Cerebellar nuclear complex (tissue), 1 donor: ENCODE results near the gene ACVR2A.

ENCODE experiments used
- DNase-seq, 2 experiments: peaks; one replicate each; lab custom pipeline; 2025; lab: John Stamatoyannopoulos, UW

Gene ACVR2A

DNA sequence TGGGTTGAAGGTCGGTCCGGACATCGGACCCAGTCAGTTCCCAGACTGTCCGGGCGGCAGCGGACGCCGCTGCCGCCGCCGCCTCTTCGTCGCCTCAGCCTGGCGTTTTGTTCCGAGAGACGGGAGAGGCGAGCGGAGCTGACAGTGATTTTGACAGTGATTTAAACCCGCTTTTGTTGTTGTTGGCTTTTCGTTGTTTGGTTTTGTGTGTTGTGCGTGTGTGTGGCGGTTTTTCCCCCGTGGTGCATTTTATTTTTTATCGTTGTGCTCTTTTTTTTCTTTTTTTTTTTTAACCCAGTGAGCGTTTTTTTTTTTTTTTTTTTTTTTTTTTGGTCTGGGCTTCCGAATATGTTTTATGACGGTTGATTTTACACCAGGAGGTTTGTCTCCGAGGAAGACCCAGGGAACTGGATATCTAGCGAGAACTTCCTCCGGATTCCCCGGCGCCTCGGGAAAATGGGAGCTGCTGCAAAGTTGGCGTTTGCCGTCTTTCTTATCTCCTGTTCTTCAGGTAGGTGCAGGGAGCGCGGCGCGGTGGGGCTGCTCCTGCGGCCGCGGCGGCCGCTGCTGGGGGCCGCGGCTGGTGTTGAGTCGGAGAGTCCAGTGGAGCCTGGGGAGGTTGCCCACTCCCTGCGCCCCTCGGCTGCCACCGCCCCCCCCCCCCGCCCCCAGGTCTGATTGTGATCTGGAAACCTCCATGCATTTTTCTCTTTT is at the start of gene ACVR2A:
TSS of gene ACVR2A (plus strand) at position 333 of the 714 bp plus-strand sequence. CDS start at position 457, 124 bp downstream.
- no peak for DNase-seq

DNA sequence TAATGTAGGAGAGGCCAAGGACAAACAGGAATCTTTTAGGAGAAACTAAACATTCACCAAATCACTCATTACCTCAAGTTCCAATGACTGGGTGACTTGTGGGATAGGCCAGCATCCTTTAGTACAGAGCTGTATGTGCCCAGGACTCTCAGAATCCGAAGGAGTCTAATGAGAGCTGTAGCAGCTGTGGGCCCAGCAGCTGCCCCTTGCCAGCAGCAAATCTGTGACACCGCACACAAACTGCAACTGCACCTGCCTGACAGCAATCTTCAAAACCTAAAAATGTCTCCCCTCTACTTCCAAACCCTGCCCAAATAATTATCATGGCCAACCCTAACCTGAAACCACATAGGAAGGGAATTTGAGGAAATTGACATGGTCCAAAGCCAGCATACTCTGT is 44.5 kb upstream of the ACVR2A start:
- DNase-seq = no peak

DNA sequence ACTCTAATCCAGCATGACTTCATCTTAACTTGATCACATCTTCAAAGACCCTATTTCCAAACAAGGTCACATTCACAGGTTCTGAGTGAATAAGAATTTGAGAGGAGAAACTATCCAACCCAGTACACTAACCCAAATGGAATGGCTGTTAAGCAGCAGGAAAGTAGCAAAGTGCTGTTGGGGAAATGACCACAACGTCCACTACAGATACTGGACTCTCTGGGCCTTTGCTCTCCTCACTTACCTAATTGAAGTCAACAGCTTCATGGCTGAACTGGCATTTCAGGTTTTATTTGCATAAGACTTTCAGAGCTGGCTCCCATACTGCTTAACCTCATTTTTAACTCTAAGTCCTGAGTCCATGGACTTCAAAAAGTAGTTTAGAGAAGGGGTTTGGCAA is 38.0 kb upstream of the ACVR2A start:
- DNase-seq = no peak

DNA sequence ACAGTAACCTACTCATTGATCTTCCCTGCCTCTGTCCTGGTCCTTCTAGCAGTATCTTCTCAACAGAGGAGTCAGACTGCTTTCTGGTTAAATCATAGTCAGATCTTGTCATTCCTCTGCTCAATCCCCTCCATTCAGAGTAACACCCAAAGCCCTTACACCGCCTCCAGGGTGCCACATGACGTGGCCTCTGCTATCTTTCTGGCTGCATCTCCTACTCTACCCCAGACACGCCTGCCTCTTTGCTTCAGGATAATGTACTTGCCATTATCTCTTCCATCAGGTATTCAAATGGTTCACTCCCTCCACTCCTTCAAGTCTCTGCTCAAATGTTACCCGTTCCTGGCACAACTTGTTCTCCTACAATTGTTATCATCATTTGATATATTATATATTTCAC is 36.3 kb upstream of the ACVR2A start:
- no peak for DNase-seq

DNA sequence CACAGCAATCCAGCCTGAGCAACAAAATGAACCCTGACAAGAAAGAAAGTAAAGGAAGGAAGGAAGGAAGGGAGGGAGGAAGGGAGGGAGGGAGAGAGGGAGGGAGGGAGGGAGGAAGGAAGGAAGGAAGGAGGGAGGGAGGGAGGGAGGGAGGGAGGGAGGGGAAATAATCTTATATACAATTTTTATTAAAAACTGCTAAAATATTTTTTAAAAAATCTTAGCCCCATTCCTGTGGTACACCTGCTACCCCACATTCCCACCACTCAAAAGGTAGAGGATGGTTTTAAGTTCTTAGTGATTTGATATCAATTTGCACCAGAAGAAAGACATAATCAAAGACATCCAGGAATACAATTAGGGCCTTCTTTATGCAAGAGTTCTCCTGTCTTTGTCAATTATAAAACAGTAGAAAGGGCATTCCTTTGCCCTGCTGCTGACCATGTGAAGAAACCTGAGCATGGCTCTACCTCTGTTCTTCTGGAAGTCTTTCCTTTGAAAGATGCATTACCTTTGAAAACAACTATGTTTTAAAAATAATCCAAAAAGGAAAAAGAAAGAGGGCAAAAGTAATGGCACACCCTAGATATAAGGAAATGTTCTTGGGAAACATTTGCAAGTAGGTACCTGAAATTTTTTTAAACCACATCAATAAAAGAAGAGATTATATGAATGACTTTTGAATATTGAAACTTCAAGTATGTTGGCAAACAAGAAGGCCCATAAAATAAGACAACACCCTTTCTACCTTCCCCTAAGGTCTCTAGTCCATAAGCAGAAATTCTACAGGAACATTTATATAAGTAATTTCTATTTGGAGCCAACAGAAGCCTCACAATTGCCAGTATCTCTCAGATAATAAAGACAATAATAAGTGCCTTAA is 33.7 kb upstream of the ACVR2A start:
- DNase-seq = no peak

DNA sequence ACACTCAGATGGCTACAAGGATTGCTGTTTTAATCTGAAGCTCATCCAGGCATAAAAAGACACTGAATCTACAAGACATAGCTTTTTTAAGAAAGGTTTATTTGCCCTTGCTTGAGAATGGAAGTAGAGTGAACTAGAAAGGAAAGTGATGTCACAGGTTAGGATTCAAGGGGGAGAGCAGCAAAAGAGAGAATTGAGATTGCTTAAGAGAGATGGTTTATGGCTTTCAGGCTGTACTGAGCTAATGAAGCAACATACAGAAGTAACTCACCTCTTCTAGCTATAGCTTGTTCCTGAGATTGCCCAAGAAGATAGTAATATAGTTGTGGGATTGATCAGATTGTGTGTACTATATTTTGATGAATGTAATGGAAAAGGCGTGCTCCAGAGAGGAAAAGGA is 26.1 kb upstream of the ACVR2A start:
- no peak for DNase-seq

- no peak for DNase-seq
These were observed 20.2 kb upstream of the ACVR2A start for GRCh38 chr2:147824620-147825019.

- DNase-seq = no peak
These were observed 18.3 kb upstream of the ACVR2A start for GRCh38 chr2:147826278-147827087.

GRCh38 chr2:147827088-147827375 is 17.8 kb upstream of the ACVR2A start:
- DNase-seq = no peak

GRCh38 chr2:147829106-147829505 is 15.7 kb upstream of the ACVR2A start:
- DNase-seq = no peak

- no peak for DNase-seq
These were observed 8.7 kb upstream of the ACVR2A start for GRCh38 chr2:147836099-147836498.

DNA sequence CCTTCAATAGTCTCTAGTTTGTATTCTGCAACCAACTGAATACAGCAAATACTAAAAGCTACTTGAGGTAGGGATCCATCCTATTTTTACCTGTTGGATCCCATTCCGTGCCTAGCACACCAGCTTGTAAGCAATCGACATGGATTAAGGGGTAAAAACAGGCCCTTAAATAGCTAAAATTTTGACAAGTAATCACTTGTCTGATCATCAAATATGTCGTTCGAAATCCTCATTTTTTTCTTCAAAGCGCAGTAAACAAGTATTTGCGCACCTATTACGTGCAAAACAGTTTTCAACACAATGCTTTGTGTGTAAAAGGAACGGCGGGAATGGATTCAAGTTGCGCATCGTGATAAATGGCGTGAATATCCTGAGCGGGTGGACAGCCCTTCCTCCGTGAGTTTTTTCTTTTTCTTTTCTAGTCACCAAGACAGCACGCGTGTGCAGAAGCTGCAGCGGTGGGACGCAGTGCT is 1.4 kb upstream of the ACVR2A start:
- DNase-seq = no peak

GRCh38 chr2:147843864-147844696 is 749 bp upstream of the ACVR2A start:
- DNase-seq = peak in 1 of 2 experiments; percentile 47

- no peak for DNase-seq
These were observed 662 bp downstream of the ACVR2A start for GRCh38 chr2:147845411-147845971.

GRCh38 chr2:147846412-147847081 is 1.7 kb downstream of the ACVR2A start:
- no peak for DNase-seq

DNA sequence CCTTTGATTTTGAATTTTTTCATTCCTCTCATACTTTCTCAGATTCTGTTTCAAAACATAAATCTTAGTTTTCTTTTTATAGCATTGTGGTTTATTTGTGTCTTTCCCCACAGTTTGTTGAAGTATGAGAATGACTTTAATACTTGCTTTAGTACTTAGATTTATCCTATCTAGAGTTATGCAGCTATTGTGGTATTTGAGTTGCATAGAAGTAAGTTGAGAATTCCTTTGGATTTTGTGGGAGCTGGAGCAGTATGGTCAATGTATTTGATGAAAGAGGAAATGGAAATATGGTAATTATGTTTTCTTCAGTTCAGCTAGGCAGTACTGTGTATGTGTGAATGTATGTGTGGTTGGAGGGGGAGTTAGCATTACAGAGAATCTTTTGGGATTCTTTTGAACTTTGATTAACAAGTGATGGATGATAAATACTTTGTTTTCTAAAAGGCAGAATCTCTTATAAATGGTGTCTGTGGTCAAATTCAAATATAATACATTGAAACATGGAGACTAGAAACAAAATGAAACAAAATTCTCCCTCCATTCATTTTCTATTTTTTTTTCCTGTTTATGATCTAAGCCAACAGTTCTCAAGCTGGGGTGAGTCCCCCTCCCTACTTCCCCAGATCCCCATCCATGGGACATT is 3.0 kb downstream of the ACVR2A start:
- DNase-seq = no peak

DNA sequence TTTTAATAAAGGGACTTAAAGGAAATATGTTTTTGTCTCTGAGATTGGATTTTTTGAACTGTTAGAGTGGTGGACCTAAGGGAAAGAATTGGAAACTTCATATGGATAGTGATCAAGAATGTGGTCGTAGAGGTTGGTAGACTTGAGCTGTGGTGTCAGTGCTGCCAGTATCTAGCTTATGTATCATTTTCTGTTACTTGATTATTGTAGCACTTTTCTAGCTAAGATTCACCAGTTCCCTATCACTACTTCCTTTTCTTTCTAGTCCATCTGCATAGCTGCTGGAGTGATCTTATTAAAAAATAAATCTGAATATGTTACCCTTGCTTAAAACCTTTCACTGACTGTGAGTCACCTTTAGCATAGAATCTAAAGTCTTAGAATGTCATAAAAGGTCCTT is 6.0 kb downstream of the ACVR2A start:
- DNase-seq = no peak

DNA sequence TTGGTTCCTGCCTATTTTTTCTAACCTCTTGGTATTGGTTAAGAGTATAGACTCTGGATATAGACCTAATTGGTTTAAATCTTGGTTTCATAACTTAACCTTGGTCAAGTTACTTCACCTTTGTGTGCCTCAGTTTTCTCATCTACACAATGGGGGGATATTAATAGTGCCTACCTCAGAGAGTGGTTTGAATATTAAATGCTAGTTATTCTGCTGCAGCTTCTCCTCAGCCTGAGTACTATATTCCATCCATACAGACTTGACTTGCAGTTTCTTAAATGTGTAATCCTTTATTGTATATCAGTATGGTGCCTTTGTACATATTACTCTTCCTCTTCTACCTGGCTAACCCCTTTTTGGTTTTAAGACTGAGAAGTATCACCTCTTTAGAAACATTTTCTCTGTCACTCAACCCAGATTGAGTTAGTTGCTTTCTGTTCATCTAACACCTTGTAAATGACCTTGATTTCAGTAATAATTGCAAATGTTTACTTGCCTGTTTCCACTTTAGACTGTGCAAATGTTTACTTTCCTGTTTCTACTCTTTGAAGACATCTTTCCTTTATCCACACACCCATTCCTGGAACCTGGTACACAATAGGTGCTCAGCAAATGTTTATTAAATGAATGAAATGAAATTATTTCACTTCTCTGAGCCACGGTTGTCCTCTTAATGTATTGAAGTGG is 6.6 kb downstream of the ACVR2A start:
- DNase-seq = no peak

DNA sequence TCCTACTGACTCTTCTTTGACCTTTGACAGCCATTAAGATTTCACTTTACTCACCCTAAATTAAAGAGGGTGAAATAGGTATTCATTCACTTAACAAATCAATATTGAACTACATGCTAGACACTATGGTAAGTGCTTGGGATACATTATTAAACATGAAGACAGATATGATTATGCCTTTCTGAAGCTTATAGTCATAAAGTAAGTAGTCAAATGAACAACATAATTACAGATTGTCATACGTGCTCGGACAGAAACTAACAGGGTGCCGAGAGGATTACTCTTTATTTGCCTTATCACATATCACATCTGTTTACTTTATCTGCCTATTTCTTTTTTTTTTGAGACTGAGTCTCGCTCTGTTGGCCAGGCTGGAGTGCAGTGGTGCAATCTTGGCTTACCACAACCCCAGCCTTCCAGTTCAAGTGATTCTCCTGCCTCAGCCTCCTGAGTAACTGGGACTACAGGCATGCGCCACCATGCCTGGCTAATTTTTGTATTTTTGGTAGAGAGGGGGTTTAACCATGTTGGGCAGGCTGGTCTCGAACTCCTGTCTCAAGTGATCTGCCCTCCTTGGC is 9.8 kb downstream of the ACVR2A start:
- no peak for DNase-seq
